HepG2 (cell line): ENCODE results near the gene FER1L5. TPM values are rescaled to one million over a fixed set of nuclear protein-coding genes. Genes with fewer than 3 reads are reported as not detected.

Source experiments
- ATF7 ChIP-seq, 2 experiments: fragments of 450-650 bp in 1 of 2; sonication (generic) in 1 of 2; formaldehyde crosslinking in 1 of 2; IDR thresholded peaks; 2 replicates each; pipeline versions ENCODE4 v1.4.0 to v1.6.1; 2016 to 2020; ENCODE audit warnings: antibody characterized with exemption in 1 of 2, mild to moderate bottlenecking in 1 of 2, missing genetic modification reagents in 1 of 2
- DNMT1 ChIP-seq: sonication (generic); formaldehyde crosslinking; IDR thresholded peaks from 2 replicates; pipeline ENCODE4 v1.5.1; 2020; ENCODE audit warnings: mild to moderate bottlenecking, missing genetic modification reagents
- ELF1 ChIP-seq: sonication (generic); formaldehyde crosslinking; IDR thresholded peaks from 2 replicates; pipeline ENCODE4 v1.4.0; 2020; ENCODE audit warnings: missing genetic modification reagents
- FLYWCH1 ChIP-seq: sonication (generic); formaldehyde crosslinking; IDR thresholded peaks from 2 replicates; pipeline ENCODE4 v1.8.1; 2023; ENCODE audit warnings: mild to moderate bottlenecking, missing genetic modification reagents
- GTF3A ChIP-seq: sonication (generic); formaldehyde crosslinking; conservative IDR thresholded peaks from 2 replicates; pipeline ENCODE4 v1.4.0; 2020; ENCODE audit warnings: mild to moderate bottlenecking, missing genetic modification reagents
- IKZF4 ChIP-seq: sonication (generic); formaldehyde crosslinking; IDR thresholded peaks from 2 replicates; pipeline ENCODE4 v1.5.1; 2020; ENCODE audit warnings: borderline replicate concordance, mild to moderate bottlenecking, low read depth, missing genetic modification reagents; ENCODE audit errors: not compliant biosample characterization
- KLF16 ChIP-seq, 2 experiments: sonication (generic) in 1 of 2; formaldehyde crosslinking in 1 of 2; IDR thresholded peaks; 2 replicates each; pipeline versions ENCODE4 v1.6.1 to v1.8.0; 2016 to 2023; ENCODE audit warnings: missing genetic modification reagents in 2 of 2, missing compliant biosample characterization in 1 of 2
- NFE2L1 ChIP-seq: sonication (generic); formaldehyde crosslinking; IDR thresholded peaks from 2 replicates; pipeline ENCODE4 v1.4.0; 2020; ENCODE audit warnings: missing genetic modification reagents, mild to moderate bottlenecking, borderline replicate concordance
- NR3C1 ChIP-seq: sonication (generic); formaldehyde crosslinking; IDR thresholded peaks from 2 replicates; pipeline ENCODE4 v1.4.0; 2020; ENCODE audit warnings: missing genetic modification reagents
- POGZ ChIP-seq: sonication (generic); formaldehyde crosslinking; IDR thresholded peaks from 2 replicates; pipeline ENCODE4 v1.4.0; 2020; ENCODE audit warnings: mild to moderate bottlenecking, missing genetic modification reagents
- SP140L ChIP-seq: sonication (generic); formaldehyde crosslinking; IDR thresholded peaks from 2 replicates; pipeline ENCODE4 v1.4.0; 2020; ENCODE audit warnings: missing genetic modification reagents, borderline replicate concordance
- ZBTB38 ChIP-seq: sonication (generic); formaldehyde crosslinking; IDR thresholded peaks from 2 replicates; pipeline ENCODE4 v1.5.1; 2020; ENCODE audit warnings: mild to moderate bottlenecking, missing genetic modification reagents
- ZMYM2 ChIP-seq: sonication (generic); formaldehyde crosslinking; IDR thresholded peaks from 2 replicates; pipeline ENCODE4 v1.8.0; 2022; ENCODE audit warnings: mild to moderate bottlenecking, missing genetic modification reagents
- ZNF263 ChIP-seq: sonication (generic); formaldehyde crosslinking; IDR thresholded peaks from 2 replicates; pipeline ENCODE4 v1.4.0; 2020; ENCODE audit warnings: missing genetic modification reagents
- polyA plus RNA-seq, 8 experiments: library from polyadenylated mRNA; depleted of rRNA in 3 of 8; stranded (reverse) in 7 of 8; unstranded in 1 of 8; fragments of >200 nt; fragmentation: Illumina TruSeq in 4 of 8; extraction: Trizol in 4 of 8; gene quantifications; 2 replicates each; pipeline versions ENCODE4 v1.2.1 to v1.2.3, GENCODE V29; 2011 to 2016; ENCODE audit warnings: low read depth in 4 of 8, missing spikeins in 1 of 8, mixed read lengths in 1 of 8; ENCODE audit not compliant: insufficient read depth in 1 of 8
- total RNA-seq, 5 experiments: library from RNA; depleted of rRNA; stranded (reverse); fragments of >200 nt; fragmentation: Illumina TruSeq; extraction: Trizol; gene quantifications; 2 replicates each; pipeline ENCODE4 v1.2.3, GENCODE V29; 2016; ENCODE audit warnings: low read depth in 1 of 5
- TF ChIP-seq, protein P1 (sequence below): sonication (generic); formaldehyde crosslinking; IDR thresholded peaks from 2 replicates; pipeline ENCODE4 v1.8.1; 2023; ENCODE audit warnings: missing genetic modification reagents, inconsistent platforms, borderline replicate concordance
- TF ChIP-seq, protein P2 (sequence below): sonication (generic); formaldehyde crosslinking; conservative IDR thresholded peaks from 2 replicates; pipeline ENCODE4 v1.4.0; 2020; ENCODE audit warnings: missing genetic modification reagents
- TF ChIP-seq, protein P3 (sequence below): sonication (generic); formaldehyde crosslinking; IDR thresholded peaks from 2 replicates; pipeline ENCODE4 v1.5.0; 2020; ENCODE audit warnings: missing genetic modification reagents, mild to moderate bottlenecking, borderline replicate concordance
- TF ChIP-seq, protein P4 (sequence below): sonication (generic); formaldehyde crosslinking; IDR thresholded peaks from 2 replicates; pipeline ENCODE4 v1.4.0; 2020; ENCODE audit warnings: missing genetic modification reagents, borderline replicate concordance
- TF ChIP-seq, protein P5 (sequence below): sonication (generic); formaldehyde crosslinking; IDR thresholded peaks from 2 replicates; pipeline ENCODE4 v1.5.1; 2020; ENCODE audit warnings: mild to moderate bottlenecking, missing genetic modification reagents, moderate library complexity

FER1L5 gene
- total and polyA plus RNA-seq, 2 of the 13 experiments (the other 11 are each of a cell fraction or from before 2014, with no cell fraction given): 0.02 to 0.08 TPM

DNA sequence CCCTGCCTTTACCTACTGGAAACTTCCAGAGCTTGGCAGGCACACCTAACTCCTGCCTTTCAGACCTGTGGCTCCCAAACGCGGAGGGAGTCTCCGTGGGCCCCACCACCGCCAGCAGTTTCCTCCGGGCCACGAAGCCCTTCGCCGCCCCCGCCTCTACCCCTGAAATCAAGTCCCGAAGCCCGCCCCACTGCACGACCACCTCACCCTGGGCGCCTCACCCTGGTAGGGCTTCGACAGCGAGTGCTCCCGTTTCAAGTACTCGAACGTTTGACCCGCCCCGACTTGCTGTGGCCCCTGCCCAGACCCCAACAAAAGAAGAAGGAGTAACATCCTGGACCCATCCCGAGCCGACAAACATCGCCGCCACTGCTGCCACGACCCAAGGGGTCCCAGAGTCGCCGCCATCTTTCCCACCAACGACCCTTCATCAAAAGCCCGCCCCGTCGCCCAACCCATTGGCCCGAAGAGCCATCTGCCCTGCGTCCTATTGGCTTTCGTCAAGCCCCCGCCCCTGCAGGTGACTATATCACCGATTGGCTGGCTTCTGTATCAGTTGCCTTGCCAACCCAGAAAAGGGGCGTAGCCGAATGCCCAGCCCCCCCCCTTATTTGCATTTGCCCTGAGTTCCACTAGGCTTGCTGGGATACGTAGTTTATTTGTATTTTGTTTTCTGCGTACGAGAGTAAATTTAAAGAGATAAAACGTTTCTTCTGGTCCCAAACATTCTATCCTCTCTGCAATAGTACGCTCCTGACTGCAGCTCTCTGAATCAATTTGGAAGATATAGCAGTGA, 97.3 kb downstream of the FER1L5 start, which contains the start of gene LMAN2L (continued):
- TF ChIP-seq, protein P1, sequence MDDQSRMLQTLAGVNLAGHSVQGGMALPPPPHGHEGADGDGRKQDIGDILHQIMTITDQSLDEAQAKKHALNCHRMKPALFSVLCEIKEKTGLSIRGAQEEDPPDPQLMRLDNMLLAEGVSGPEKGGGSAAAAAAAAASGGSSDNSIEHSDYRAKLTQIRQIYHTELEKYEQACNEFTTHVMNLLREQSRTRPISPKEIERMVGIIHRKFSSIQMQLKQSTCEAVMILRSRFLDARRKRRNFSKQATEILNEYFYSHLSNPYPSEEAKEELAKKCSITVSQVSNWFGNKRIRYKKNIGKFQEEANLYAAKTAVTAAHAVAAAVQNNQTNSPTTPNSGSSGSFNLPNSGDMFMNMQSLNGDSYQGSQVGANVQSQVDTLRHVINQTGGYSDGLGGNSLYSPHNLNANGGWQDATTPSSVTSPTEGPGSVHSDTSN (CRISPR knock-in tag): no peak
- TF ChIP-seq, protein P2, sequence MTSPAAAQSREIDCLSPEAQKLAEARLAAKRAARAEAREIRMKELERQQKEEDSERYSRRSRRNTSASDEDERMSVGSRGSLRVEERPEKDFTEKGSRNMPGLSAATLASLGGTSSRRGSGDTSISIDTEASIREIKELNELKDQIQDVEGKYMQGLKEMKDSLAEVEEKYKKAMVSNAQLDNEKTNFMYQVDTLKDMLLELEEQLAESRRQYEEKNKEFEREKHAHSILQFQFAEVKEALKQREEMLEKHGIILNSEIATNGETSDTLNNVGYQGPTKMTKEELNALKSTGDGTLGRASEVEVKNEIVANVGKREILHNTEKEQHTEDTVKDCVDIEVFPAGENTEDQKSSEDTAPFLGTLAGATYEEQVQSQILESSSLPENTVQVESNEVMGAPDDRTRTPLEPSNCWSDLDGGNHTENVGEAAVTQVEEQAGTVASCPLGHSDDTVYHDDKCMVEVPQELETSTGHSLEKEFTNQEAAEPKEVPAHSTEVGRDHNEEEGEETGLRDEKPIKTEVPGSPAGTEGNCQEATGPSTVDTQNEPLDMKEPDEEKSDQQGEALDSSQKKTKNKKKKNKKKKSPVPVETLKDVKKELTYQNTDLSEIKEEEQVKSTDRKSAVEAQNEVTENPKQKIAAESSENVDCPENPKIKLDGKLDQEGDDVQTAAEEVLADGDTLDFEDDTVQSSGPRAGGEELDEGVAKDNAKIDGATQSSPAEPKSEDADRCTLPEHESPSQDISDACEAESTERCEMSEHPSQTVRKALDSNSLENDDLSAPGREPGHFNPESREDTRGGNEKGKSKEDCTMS: no peak
- TF ChIP-seq, protein P3, sequence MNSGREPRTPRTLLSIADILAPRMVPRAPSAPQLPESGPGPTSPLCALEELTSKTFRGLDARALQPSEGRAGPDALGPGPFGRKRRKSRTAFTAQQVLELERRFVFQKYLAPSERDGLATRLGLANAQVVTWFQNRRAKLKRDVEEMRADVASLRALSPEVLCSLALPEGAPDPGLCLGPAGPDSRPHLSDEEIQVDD (CRISPR knock-in tag): 0 out of 2 replicates have a peak, but pooled peaks have one; percentile 38
- TF ChIP-seq NFE2L1 (CRISPR knock-in tag): no peak
- TF ChIP-seq ELF1 (CRISPR knock-in tag): no peak; the same call in 1 of the 2 replicates
- TF ChIP-seq NR3C1 (CRISPR knock-in tag): no peak
- peak; percentile 62; the same call in 1 of the 2 replicates for TF ChIP-seq ZBTB38
- peak; percentile 74 for TF ChIP-seq POGZ (CRISPR knock-in tag)
- no peak for TF ChIP-seq IKZF4 (CRISPR knock-in tag)
- no peak for TF ChIP-seq ZMYM2 (CRISPR knock-in tag)
- TF ChIP-seq ZNF263 (CRISPR knock-in tag): no peak
- peak in 1 of 2 experiments; percentile 43; a peak in 1 of 4 replicates for TF ChIP-seq KLF16 (CRISPR knock-in tag; IDR thresholded peaks at IDR 0.05)
- TF ChIP-seq DNMT1 (CRISPR knock-in tag): no peak
- TF ChIP-seq SP140L (CRISPR knock-in tag): no peak
- TF ChIP-seq, protein P4, sequence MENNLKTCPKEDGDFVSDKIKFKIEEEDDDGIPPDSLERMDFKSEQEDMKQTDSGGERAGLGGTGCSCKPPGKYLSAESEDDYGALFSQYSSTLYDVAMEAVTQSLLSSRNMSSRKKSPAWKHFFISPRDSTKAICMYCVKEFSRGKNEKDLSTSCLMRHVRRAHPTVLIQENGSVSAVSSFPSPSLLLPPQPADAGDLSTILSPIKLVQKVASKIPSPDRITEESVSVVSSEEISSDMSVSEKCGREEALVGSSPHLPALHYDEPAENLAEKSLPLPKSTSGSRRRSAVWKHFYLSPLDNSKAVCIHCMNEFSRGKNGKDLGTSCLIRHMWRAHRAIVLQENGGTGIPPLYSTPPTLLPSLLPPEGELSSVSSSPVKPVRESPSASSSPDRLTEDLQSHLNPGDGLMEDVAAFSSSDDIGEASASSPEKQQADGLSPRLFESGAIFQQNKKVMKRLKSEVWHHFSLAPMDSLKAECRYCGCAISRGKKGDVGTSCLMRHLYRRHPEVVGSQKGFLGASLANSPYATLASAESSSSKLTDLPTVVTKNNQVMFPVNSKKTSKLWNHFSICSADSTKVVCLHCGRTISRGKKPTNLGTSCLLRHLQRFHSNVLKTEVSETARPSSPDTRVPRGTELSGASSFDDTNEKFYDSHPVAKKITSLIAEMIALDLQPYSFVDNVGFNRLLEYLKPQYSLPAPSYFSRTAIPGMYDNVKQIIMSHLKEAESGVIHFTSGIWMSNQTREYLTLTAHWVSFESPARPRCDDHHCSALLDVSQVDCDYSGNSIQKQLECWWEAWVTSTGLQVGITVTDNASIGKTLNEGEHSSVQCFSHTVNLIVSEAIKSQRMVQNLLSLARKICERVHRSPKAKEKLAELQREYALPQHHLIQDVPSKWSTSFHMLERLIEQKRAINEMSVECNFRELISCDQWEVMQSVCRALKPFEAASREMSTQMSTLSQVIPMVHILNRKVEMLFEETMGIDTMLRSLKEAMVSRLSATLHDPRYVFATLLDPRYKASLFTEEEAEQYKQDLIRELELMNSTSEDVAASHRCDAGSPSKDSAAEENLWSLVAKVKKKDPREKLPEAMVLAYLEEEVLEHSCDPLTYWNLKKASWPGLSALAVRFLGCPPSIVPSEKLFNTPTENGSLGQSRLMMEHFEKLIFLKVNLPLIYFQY: no peak
- TF ChIP-seq, protein P5, sequence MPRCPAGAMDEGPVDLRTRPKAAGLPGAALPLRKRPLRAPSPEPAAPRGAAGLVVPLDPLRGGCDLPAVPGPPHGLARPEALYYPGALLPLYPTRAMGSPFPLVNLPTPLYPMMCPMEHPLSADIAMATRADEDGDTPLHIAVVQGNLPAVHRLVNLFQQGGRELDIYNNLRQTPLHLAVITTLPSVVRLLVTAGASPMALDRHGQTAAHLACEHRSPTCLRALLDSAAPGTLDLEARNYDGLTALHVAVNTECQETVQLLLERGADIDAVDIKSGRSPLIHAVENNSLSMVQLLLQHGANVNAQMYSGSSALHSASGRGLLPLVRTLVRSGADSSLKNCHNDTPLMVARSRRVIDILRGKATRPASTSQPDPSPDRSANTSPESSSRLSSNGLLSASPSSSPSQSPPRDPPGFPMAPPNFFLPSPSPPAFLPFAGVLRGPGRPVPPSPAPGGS (CRISPR knock-in tag): peak; percentile 46; the same call in 1 of the 2 replicates
- peak; percentile 70; the same call in 1 of the 2 replicates for TF ChIP-seq GTF3A (CRISPR knock-in tag)
- TF ChIP-seq ATF7 (IDR thresholded peaks at IDR 0.05): no peak
- TF ChIP-seq ATF7 (CRISPR knock-in tag; IDR thresholded peaks at IDR 0.05): 0 out of 2 replicates have a peak, but pooled peaks have one; percentile 46
- no peak for TF ChIP-seq FLYWCH1 (CRISPR knock-in tag)
